8988T (cell line): ENCODE data around the gene PXDN.

ENCODE experiments used
- DNase-seq: peaks from one replicate; pipeline ENCODE4 v3.0.0; 2011

The PXDN gene

GRCh38 chr2:1607236-1607920 lies 136.9 kb downstream of the PXDN start:
- DNase-seq = no peak

GRCh38 chr2:1606421-1607235 lies 137.7 kb downstream of the PXDN start:
- DNase-seq = no peak

- DNase-seq = no peak
Measured at GRCh38 chr2:1606046-1606400, 138.3 kb downstream of the PXDN start.

DNA sequence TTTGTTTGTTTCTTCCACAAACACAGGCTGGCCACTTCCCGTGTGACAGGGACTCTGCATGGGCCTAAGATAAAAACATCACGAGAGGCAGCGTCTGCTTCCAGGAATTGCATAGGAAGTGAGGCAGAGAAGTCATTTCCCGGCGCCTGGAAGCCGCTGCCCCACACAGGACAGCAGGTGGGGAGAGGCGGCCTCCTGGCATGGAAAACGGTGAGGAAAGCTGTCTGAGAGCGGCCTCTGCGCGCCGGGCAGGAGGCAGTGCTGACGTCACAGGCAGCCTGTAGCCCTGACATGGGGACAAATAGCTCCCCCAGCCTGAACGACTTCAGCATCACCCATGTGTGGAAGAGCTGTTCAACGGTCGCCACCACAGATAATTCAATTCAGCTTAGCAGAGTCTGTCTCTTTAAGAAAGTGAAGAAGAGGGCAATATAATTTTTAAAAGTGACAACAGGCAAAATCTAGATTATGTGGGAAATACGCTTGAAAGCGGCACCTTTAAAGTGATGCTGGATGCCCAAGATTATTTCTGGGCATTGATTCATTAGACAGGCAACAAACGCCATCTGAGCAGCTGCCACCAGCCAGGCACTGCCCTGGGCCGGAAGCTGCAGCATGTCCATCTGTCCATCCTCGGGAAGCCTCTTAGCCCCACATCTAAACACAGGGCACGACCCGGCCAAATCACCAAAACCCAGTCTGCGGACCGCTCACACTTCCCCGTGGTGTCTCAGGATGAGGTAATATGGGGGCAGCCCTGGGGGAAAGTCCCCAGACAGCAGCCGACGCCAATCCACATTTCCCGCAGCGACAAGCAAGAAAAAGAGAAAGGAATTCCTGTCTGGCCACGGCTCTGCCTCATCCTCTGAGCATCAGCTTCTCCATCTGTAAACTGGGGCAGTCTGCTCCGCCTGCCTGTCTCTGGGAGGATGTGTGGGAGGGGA lies 138.9 kb downstream of the PXDN start:
- no peak for DNase-seq

DNA sequence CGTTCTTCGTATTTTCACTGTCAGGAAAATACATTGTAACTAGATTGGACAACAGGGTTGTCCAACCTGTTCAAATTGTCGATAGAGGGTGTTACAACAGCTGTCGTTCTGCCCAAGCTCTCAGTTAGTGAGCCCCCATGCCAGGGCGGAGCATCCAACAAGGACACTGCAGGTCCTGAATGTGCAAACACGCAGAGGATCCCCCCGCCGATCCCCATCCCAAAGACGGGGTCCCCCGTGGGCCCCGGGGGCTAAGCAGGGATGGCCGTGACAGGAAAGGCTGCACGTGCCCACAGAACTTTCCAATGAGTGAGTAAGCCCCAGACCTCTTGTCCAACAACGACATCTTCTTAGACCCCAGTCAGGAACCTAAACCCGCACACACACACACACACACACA lies 140.8 kb downstream of the PXDN start:
- no peak for DNase-seq

DNA sequence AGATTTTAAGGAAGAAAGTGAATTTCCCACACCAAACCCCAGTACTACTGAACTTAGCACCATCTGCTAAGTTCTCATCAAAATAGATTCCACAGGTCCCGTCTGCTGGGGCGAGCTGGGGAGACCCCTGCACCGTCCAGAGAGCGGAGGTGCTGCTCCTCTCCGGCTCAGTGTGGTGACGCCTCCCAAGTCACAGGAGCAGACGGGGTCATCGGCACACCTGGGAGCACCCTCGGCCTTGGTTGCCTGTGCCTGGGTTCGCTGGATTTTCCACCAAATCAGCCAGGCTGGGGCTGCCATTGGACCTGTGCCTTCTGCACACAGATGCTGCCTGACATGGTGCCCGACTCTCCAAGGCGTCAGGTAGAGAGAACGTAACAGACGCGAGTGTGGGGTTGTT lies 141.3 kb downstream of the PXDN start:
- DNase-seq = no peak

DNA sequence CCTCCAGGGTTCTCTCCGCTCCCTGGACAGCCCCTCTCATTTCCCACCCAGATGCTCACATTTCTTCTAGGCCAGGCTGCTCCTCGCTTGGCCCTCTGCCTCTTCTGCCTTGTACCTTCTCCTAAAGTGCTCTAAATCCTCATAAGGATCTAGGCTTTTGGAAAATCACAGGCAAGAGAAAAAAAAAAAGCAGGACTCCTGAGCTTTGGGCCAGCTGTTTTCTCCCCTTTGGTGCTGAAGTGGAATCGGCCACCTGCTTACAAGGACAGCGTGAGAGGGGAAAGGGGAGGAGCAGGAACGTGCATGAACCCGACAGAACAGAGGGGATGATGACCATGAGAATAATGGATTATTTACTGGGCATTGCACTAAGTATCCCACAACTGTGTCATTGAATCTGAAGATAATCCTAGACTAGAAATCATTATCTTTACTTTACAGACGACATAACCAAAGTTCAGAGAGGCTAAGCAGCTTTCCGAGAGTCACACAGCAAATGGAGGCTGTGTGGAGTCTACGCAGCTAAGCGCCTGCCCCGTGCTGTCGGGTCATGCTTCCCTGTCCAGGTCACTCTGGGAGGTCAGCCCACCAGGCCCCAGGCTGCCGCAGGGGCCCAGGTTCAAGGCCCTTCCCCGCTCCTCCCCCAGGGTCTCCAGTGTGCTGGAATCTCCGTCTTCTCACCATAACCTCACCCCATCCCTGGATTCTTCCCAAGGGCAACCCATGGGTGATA lies 141.9 kb downstream of the PXDN start:
- DNase-seq = no peak

DNA sequence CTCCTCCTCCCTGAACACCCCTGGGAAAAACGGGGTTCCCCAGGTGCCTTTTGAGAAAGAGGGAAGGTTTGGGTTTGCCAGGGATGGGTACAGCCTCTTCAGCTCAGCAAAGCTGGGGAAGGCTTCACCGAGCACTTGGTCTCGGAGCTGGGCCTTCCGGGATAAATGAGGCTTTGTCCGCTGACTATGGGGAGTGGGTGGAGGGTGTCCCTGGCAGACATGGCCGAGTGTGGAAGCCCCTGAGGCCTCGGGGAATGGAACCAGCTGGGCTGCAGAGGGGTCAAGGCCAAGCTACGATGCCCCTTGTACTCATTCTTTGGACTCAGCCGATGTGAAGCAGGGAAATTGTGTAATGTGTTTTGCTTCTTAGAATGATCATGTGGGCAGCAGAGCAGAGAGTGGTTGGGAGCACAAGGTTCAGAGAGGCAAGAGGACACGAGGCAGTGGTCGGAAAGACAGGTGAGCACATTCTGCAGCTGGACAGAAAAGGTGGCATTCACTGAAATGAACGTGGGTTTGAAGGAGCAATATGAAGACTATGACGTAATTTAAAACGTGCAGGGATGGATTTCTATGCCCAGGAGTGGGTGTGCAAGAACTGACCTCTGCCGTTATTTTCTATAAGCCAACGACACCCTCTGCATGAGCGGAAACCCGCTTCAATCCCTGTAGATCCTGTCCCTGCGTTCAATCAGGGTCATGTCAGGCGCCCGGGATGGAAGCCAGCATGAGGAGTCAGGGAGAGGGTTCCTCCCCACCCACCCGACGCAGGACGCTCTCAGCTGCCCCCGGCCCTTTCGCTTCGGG lies 142.6 kb downstream of the PXDN start:
- DNase-seq = no peak

GRCh38 chr2:1601067-1601412 lies 143.3 kb downstream of the PXDN start:
- DNase-seq = no peak

DNA sequence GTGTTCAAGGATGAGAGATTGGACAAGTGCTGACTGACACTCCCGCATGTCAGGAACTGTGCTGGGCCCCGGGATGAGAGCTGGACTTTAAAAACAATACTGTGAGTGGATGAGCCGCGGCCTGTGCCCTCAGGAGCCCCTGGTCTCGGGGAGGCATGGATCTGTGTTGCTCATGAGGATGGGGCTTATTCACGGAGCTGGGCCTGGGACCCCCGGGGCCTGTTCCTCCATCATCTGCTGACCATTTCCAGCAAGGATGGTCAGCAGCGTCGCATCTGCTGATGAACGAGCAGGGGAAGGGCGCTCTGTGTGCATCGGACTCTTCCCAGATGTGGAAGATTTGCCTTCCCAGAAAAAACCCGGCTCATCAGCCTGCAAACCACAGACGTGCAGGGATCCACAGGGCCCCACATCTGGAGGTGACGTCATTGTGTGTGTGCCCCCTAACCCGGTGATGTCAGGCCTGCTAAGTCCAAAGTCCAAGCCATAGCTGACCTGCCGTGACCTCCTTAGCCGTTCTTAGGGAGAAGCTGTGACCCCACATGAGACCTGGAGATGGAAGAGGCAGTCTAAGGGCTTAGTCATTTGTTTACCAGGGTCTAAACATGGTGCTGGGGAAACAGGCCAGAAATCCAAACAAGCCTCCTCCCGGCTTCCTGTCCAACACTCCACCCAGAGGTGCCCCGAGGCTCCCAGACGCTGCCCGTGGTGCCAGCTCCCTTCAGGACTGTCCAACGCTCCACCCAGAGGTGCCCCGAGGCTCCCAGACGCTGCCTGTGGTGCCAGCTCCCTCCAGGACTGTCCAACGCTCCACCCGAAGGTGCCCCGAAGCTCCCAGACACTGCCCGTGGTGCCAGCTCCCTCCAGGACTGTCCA lies 143.9 kb downstream of the PXDN start:
- DNase-seq = no peak

DNA sequence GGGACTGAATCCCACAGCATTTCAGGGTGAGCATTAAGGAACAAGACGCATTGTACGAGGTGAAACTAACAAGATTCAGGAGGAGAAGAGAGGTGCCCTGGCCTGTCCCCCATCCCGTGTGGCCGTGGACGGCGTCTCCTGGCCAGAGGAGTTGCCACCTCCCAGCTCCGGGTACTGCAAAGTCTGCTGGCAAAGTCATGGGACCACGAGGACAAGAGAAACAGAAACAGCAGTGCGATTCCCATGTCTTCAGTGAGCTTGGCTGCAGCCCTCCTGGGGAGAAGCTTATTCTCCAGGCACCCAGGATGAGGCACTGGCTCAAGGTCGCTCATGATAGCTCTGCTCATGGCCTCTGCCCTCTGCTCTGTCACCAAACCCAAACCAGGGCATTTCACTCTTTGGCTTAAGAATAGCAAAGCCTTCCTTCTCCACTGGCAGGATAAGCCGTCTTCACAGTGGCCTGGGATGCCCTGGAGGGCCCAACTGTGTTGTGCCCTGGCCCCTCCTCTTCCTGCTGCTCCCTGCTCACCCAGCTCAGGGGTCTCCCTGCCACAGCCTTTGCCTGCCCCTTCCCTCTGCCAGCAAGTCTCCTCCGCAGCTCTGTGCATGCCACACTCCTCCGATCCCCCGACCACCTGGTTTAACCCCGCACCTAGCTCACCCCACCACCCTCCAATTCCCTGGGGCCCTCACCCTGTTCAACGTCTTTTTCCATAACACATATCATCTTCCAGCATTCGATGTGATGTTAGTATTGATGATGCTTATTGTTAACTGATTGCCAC lies 144.8 kb downstream of the PXDN start:
- DNase-seq = no peak

DNA sequence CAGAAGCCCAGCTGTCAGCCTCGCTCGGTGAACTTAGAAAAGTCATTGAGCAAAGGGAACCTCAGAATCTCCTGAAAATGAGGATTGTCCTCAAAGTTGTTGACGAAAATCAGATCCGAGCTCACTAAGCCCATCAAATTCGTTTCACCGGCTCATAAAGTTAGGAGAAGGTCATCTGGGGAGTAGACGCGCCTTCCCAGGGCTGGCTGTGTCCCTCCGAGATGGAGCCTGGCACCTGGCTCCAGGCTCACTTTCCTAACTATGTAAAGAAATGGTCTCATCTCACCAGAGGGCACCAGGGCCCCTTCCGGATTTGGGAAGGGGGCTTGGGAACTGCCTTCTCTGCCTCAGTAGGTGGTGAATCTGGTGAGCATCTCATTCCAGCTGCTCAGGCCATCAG lies 145.5 kb downstream of the PXDN start:
- DNase-seq = no peak

DNA sequence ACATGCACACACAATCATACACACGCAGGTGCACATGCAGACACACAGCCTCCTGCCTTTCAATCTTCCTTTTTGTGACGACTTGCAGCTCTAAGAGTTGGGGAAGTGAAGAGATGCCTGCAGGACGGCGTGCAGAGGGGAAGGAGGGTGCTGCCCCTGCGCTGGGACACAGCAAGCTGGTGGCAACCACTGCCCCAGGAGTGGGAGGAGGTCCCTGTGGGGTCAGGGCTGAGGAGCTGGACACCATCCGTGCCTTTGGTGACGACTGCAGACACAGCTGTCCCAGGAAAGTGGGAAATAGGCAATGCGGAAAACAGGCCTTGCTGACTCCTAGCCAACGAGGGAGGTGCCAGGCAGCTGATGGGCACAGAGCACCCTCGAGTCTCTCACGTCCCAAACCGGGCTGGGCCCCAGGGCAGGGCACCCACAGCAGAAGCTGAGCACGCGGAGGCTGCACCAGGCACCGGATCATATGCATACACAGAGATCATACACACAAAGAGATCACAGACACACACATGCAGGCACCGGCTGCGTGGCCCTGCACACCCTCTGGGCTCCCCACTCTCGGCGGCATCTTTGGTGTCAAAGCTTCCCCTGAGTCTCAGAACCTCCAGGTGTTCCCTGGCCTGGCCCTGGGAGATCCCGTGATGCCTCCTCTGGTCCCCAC lies 146.1 kb downstream of the PXDN start:
- no peak for DNase-seq

DNA sequence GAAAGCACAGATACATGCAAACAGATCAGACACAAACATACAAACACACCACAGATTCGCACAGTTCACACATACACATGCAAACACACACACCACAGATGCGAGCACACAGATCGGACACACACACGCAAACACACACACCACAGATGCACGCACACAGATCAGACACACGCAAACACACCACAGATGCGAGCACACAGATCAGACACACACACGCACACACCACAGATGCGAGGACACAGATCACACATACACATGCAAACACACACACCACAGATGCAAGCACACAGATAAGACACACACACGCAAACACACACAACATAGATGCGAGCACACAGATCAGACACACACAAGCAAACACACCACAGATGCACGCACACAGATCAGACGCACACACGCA lies 149.0 kb downstream of the PXDN start:
- no peak for DNase-seq

DNA sequence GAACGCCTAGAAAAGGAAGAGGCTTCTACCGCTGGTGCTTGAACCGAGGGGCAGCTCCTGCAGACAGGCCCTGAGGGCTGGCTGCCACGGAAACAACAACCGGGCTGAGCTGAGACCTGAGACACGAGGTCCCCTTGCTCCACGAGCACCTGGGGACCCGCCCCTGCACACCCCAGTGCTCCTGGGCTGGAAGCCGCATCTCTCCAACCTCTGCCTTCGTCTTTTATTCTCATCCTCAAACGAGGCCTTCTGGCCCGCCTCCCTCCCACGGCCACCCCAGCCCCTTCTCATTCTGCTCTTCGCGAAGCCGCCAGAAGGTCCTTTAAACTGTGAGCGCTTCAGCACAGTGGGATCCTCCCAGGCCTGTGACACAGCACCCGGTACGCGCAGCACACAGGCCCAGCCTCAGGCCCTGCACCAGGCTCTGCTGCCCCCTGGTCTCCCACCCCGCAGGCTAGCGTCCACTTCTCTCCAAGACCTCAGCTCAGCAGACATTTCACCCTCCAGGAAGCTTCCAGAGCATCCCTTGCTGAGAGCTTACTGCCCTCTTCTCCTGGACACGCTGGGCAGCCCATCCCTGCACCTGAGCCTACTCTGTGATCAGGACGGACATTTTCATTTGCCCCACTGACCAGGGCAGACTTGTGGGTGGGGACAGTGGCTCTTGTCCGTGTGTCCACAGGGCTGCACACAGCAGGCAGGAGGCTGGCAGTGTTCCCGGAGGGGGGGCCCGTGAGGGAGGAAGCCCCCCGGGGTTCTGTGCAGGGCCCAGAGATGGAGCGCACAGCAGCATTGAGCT lies 149.7 kb downstream of the PXDN start:
- no peak for DNase-seq

DNA sequence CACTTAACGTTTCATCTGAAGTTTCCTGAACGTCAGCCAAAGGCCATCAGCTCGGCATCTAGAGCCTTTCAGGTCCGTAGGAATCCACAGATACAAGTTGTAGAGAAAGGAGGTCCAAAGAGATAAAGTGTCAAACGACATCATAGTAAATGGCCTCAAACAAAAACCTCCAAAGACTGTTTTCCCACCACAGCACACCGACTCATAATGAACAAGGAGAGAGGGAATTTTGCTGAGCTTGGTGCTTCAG lies 150.3 kb downstream of the PXDN start:
- no peak for DNase-seq

DNA sequence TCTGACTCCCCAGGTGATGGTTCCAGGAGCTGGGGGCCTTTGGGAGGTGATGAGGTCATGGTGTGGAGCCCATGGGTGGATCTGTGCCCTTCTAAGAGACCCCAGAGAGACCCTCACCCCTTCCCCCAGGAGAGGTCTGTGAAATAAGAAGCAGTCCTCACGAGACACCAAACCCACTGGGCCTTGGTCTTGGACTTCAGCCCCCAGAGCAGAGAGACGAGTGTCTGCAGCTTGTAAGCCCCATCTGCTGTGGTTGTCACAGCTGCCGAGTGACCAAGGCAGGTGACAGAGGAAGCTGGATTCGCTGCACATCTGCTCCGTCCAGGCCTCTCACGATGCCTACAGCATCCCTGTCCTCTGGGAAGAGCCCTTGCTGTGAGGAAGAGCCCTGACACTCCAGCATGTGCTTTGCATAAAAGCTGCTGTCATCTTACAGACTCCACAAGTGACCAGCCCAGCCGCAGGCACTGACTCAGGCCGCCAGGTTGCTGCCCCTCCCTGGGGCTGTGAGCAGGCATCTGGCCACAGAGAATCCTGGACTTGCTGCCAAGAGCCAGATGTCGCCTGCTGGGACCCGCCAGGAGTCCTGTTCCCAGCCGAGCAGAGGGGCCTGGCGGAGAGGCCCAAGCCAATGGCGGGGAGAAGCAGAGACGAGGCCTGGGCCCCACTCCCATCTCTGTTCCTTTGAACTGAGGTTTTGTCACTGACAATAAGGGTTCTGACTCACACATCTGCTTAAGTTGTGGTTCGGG lies 150.8 kb downstream of the PXDN start:
- DNase-seq = no peak
